HG02870 (cell line): ENCODE measurements around the gene GRK5.
"Not testable (repeated sequence)": the region's sequence is repeated elsewhere in the genome, so short reads cannot be mapped to it uniquely, and the experiment has no call there.

Source experiments
- ATAC-seq: cut with Tn5 transposase; IDR thresholded peaks from one replicate; pipeline ENCODE4 v1.9.1; 2021; ENCODE audit warnings: mild to moderate bottlenecking, moderate library complexity; ENCODE audit not compliant: unreplicated experiment

Gene GRK5

DNA sequence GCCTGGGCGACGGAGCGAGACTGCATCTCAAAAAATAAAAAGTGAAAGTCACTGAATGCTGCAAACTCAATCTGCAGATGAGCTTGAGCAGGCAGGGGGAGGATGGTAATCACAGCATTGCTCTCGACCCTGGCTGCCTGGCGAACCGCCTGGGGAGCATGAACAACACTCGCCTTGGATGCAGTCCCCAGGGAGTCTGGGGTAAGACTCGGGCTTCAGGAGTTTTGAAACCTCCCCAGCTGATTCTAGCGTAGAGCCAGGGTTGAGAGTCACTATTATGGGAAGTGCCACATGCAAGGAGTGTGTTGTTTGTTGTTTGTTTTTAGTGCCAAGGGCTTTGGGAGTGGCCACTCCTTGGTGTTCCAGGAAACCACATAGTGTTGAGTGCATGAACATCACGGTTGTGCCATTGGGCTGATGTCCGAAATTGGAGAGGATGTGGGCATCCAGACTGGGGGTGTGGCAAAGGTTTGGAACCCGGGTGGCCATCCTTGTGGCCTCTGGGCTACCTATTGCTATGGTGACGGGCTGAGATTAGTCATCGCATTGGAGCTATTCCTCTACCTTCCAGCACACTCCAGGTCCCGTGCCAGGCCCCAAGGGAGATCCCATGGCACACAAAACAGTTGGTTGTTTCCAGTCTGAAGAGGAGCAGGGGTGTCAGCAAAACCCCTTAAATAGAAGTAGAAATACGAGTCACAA, 242.5 kb downstream of the GRK5 start:
- ATAC-seq: no peak

DNA sequence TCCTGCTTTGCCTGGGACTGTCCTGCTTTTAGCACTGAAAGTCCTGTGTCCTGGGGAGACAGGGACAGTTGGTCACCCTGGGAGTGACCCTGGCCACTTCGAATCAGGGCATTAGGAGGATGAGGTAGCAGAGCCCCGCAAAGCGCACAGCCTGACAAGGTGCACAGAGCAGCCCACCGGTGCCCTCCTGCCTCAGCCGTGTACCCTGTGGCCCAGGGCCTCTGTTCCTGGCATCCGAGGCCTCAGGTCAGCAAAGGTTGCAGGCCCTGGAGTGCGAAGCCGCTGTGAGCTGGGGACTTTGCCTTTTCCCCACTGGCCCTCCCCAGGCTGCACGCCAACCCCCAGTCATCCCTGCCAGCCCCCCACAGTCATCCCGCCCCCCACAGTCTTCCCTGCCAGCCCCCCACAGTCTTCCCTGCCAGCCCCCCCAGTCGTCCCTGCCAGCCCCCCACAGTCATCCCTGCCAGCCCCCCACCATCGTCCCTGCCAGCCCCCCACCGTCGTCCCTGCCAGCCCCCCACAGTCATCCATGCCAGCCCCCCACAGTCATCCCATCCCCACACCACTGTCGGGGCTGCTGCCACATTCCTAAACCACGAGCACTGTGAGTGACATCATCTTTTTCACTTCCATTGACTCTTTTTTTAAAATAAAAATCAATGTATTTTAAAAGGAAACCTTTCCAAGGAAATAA, 243.4 kb downstream of the GRK5 start:
- no peak for ATAC-seq

DNA sequence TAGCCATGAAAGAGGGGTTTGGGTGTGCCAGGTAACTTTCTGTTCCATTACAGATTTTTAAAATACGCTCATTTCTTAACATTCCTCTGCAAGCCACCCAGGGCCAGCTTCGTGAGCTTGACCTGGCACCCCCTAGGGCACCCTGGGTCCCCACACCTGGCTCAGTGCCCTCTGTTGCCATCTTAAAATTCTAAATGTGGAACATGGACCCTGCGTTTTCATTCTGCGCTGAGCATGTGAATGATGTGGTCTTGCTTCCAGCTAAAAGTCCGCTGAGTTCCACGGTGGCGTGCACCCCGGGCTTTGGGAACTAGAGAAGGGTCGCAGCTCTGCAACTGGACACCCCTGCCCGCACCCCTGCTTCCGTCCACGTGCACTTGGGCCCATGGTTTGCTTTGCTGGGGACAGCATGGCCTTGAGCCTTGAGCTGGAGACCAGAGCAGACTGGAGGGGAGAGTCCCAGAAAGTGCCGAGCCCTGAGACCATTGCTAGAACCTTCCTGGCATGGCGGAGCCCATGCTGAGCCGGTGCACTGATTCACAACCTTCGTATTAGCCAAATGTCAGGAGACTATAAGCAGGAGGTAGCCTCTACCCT, 244.0 kb downstream of the GRK5 start:
- ATAC-seq: no peak

DNA sequence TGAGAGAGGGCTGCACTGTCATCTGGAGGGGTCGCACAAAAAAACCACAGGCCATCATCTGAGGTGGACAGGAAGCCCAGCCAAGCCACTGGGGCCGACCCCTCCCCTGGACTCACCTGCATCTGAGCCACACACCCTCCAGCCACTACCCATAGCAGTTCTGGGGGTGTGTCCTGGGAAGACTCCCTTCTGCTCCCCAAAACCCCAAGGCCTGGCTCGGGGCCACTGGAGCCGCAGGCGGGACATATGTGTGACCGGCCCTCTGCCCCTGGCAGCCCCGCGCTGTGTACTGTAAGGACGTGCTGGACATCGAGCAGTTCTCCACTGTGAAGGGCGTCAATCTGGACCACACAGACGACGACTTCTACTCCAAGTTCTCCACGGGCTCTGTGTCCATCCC, 245.0 kb downstream of the GRK5 start:
- ATAC-seq: no peak

DNA sequence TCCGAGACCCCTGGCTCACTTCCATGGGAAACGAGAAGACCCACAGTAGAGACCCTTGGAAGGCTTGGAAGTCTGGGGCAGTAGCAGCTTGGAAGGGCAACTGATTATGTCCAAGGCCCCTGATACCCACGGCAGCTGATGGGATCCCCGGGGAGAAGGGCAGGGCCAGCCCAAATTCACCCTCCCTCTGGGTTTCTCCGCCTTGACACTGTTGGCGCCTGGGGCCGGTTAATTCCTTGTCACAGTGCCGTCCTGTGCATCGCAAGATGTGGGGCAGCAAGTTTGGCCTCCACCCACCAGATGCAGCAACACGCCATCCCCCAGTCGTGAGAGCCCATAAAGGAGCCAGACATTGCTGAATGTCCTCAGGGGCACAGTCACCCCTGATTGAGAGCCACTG, 245.9 kb downstream of the GRK5 start:
- ATAC-seq: no peak

DNA sequence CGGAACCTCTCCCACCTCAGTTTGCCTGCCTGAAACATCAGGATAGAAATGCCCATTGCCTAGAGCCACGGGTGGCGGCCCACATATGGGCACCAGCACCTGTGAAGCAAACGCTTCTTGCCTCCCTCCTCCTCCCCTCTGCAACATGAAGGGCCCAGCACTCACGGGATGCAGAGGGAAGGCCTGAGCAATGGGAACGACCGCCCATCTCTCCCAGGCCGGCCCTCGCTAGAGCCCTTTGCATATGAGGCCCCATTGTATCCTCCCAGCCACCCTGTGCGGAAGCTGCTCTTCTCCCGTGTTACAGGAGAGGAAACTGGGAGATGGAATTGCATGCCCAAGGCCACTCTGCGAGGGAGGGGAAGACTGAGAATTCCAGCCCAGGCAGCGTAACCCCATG, 246.9 kb downstream of the GRK5 start:
- ATAC-seq: no peak

DNA sequence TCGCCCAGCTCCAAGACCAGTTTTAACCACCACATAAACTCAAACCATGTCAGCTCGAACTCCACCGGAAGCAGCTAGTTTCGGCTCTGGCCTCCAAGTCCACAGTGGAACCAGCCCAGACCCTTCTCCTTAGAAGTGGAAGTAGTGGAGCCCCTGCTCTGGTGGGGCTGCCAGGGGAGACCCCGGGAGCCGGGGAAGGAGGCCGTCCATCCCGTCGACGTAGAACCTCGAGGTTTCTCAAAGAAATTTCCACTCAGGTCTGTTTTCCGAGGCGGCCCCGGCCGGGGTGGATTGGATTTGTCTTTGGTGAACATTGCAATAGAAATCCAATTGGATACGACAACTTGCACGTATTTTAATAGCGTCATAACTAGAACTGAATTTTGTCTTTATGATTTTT, 247.6 kb downstream of the GRK5 start:
- no peak for ATAC-seq

DNA sequence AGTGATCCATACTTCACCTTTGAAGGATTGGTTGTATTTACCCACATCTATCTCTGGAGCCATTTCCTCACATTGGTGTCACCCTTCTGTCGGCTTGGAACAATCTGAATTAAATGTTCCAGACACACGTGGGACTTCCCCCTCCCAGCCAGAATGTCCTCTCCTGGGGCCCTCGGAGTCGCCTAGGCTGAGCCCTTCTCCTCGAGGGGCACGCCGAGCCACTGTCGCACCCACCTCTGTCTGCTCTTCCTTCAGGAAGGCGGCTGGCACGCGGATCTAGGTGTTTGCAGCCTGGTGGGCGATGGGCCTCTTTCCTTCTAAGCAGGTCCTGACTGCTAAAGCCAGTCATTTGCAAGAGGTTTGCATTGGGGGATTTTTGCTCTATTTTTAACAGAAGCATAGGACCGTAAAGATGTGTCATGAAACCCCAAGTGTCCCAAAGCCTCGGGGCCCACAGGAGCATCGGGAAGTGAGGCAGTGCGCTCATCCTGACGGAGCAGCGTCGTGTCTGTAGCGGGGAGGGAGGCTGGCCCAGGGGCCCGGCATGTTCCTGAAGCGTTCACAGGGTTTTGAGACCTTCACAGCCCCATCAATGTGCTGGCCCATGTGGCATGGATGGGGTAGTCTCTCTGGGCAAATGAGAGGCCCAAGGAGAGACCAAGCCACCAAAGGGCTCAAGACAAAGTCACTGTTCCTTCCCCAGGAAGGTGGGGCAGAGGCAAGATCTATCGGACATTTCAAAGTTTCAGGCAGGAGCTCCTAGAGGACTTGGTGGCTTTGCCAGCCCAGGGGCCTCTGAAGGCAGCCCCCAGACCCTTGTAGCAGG, 248.5 kb downstream of the GRK5 start:
- ATAC-seq: no peak

DNA sequence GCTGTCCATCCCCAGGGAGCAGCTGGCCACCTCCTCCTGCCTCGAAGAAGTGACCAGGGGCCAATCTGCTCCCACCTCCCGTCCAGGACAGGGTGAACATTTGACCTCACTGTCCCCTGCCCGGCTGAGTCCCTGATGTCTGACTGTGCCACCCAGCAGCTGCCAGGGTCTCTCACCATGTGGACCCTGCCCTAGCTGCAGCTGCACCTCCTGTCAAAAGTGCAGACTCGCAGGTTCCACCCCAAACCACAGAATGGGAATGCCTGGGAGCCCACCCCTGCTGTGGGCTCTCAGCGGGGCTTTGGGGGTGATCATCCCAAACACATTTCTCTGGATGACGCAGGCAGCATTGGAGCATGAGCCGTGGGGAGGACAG, 249.1 kb downstream of the GRK5 start:
- no peak for ATAC-seq

DNA sequence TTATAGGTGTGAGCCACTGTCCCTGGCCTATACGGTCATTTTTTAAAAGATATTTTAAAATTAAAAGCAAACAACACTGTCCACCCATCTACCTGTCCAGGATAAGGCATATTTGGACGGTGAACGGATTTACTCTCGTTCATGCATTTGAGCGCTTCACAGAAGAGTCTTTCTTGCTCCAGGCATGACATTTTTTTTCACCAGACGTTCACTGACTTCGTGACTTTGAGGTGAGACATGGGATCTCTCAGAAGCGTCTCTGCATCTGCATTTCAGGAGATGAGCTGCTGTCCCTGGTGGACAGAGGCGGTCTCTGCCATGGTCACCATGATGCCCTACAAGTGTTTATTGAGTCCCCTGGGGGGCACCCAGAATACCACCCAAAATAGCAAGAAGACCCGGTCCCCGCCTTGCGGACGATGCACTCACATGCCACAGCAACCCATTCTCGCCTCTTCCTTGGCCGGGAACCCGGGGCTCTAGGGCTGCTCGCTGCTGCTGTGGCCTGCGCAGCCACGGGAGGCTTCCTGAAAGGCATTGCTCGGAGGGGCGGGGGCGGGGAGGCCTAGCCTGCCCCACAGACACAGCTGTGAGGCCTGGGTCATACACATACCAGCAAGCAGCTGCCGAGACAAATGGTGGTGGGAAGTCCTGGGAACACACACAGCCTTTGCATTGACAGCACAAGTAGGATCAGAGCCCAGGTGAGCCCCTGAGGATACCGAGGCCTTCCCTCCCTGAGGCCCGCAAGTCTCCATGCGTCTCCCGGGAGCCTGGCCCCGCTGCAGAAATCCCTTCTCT, 250.8 kb downstream of the GRK5 start:
- no peak for ATAC-seq

DNA sequence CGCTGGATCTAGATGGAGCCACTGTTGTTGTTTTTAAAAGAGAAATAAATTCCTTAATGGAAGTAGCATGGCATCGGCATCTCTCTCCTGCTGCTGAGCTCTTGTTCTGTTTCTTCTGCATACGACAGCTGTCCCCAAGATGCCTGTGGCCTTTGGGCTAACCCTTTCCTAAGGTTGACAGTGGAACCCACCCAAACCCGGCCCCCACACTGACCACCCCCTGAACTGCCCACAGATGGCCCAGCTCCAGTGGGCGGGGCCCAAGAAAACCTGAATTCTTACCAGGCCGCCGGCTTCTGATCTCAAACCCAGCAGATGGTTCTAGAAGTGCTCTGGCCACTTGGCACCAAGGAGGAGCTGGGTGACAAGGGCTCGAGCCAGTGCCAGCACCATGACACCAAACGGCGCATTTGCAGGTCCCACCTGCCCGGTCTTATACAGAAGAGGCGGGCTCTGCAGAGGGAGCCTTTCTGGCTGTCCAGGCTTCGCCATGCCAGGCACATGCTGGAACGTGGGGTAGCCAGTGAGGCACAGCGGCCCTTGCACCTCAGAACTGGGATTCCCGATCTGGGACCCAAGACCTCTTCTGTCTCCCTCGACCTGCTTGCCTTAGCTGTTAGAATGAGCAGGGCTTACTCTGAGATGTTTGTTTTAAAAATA, 252.4 kb downstream of the GRK5 start:
- ATAC-seq: no peak

DNA sequence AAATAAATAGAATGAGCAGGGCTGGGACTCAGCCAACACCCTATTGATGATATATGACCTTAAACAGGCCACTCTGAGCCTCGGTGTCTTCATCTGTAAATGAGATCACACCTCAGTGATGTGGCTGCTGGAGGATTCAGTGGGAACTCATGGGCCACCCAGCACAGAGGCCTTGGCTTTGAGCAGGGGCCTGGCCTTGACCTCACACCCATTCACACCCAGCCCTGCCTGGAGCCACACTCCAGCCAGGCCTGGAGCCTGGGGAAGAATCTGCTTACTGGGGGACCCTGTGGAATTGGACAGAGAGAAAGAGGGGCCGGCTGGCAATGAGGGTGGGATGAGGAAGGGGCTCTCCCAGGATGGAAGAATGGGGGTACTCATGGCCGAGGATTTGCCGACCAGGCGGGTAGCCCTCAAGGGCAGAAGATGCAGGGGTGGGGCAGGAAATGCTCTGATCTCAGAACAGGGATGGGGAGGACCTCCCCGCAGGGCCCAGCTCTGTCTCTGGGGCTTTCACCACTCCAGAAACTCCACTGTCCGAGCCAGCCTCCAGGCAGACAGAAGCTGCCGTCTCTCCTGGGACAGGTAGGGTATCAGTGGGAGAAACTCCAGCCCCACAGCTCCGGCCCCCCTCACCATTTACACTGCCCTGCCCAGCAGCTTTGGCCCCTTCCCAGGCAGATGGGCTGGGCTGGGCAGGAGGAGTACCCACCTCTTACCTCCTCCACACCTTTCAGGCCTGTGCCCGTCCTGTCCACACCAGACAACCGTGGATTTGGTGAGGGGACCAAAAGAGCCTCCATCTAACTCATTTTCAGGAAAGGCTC, 253.2 kb downstream of the GRK5 start:
- ATAC-seq: no peak

DNA sequence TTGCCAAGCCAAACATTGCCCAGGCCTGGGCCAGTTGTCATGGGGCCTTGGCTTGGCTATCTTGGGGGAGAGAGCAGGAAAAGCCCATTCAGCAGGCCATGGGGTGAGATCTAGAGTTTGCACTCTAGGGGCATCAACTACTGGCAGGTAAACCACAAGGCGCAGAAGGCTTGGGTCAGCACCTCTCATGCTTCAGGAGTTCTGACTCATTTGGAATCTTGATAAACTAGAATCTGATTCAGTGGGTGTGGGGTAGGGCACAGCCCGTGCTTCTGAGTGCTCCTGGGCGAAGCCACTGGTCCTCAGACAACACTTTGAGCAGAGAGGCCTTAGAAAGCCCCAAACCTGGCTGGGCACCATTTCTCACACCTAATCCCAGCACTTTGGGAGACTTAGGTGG, 254.0 kb downstream of the GRK5 start:
- ATAC-seq: peak; percentile 56

DNA sequence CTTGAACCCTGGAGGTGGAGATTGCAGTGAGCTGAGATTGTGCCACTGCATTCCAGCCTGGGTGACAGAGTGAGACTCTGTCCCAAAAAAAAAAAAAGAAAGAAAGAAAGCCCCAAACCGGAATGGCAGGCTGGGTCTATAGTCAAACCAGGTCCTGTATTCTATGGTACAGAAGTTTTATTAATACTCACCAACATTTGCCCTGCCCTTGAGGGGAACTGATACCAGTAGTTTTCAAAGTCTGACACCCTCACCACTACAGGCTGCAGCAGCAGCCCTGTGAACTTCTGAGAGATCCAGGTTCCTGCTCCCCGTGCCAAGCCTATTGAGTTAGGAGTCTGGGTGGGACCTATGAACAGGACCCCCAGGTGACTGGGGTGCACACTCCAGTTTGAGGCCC, 254.6 kb downstream of the GRK5 start:
- ATAC-seq: peak; percentile 75

DNA sequence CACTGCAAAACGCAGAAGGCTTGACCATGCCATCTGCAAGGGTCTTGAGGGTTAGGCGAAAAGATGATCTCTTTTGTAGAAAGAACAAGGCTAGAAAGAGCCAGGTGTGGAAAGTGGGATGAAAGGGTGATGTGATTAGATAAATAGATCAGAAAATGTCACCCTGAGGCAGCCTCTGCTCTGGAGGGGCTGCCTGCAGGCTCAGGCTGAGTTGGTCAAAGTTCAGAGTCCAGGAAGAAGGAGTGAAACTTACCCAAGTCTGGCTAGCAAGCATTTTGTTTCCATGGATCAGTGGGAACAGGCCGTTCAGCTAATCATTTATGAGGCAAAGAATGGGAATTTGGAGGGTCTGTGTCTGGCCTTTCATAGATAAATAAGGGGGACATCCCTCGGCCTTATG, 255.4 kb downstream of the GRK5 start:
- ATAC-seq: no peak

DNA sequence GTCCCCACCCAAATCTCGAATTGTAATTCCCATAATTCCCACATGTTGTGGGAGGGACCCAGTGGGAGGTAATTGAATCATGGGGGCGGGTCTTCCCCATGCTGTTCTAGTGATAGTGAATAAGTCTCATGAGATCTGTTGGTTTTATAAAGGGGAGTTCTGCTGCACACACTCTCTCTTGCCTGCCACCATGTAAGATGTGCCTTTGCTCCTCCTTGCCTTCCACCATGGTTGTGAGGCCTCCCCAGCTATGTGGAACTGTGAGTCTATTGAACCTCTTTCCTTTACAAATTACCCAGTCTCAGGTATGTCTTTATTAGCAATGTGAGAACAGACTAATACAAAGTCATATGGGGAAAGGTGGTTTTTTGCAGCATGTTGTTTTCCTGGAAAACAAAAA, 255.8 kb downstream of the GRK5 start:
- not testable (repeated sequence) for ATAC-seq

DNA sequence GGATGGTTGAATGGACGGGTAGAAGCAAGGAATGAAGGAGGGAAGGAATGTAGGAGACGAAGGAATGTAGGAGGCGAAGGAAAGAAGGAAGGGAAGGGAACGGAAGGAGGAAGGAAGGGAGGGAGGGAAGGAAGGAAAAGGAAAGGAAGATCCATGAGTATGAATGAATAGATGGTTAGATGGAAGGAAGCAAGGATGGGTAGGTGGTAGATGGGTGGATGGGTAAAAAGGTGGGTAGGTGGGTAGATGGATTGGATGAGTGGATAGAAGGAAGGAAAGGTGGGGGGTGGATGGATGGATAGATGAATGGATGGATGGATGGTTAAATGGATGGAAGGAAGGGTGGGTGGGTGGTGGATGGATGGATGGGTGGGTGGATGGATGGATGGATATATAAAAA, 257.7 kb downstream of the GRK5 start:
- ATAC-seq: no peak

DNA sequence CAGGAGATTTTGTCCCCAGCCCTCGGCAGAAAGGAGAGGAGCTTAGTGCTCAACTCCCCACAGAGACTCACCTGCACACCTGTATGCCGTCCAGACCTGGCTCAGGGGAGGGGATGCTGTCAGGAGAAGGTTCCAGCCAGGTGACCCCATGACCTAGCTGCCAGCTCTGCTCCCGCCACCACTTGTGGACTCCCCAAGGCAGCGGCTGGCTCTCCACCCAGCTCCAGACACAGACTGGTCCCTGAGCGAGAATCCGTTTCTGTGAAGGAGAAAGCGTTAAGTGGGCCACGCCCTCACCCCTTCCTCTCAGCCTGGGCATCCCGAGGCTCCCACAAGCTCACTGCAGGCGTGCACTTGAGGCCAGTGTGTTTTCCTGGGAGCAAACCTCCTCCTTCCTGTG, 258.7 kb downstream of the GRK5 start:
- ATAC-seq: no peak

DNA sequence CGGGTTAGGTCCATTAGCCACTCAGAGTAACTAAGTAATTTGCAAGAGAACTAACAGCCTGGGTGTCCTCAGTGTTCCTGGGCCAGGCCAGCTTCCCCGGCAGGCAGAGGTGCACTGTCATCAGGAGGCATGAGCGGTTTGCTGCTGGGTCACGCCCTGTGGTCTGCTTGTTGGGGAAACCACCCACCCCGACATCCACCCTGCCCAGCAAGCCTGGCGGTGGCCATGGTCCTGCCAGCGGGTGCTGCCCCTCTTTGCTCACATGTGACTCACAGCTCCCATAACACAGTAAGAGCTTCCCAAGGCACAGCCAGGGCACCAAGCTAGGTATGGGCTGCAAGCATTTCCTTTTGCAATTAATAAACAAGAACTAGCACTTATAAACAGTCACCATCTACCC, 259.3 kb downstream of the GRK5 start:
- no peak for ATAC-seq
